Measurements from ENCODE around the gene LHPP. TPM values are rescaled to one million over a fixed set of nuclear protein-coding genes. Genes with fewer than 3 reads are reported as not detected.

The LHPP gene
- total RNA-seq, 4 donors from 2014 or later: 20.3 to 116 (median 22.4) TPM

- WGBS, 2 donors (ENCODE audit: low coverage in 1 of 2): 85 to 87% methylated on average over 9 to 26 of the region's 26 CpGs
Observed at GRCh38 chr10:124550293-124551034, 88.8 kb downstream of the LHPP start.

GRCh38 chr10:124551097-124551496 is 89.5 kb downstream of the LHPP start:
- H3K36me3 ChIP-seq: no peaks in the 10 kb centered on the region
- H3K4me1 ChIP-seq: no peaks in the 10 kb centered on the region
- 100% methylated on average over 1 to 9 of the region's 9 CpGs for WGBS, 2 donors (ENCODE audit: low coverage in 1 of 2)
- no peak for DNase-seq
- in situ Hi-C loops (cut with MboI; ENCODE audit: low pct_ligation_motif_present in 1 of 4, low pct_unique_long_range_greater_than_20kb in 1 of 4, low sequenced_read_pairs in 3 of 4) (no loop called here), intact Hi-C loops (cut with DNase I; ENCODE audit: low total_unique reads) (no loop called here)
- no peaks in the 10 kb centered on the region for H3K27me3 ChIP-seq
- H3K4me3 ChIP-seq: no peak overlapping the region
- H3K27ac ChIP-seq: no peak overlapping the region
- no peaks in the 10 kb centered on the region for H3K9me3 ChIP-seq
- TF ChIP-seq CTCF (IDR thresholded peaks at IDR 0.05): no peak
- TF ChIP-seq POLR2AphosphoS5 (IDR thresholded peaks at IDR 0.05): no peak
- no peak for TF ChIP-seq POLR2A (IDR thresholded peaks at IDR 0.05)
- no peak for TF ChIP-seq EP300 (IDR thresholded peaks at IDR 0.05; ENCODE audit: low read depth)

More at GRCh38 chr10:124550293-124551034, 88.8 kb downstream of the LHPP start:
- TF ChIP-seq CTCF (IDR thresholded peaks at IDR 0.05): no peak
- no peak for TF ChIP-seq POLR2AphosphoS5 (IDR thresholded peaks at IDR 0.05)
- no peak for TF ChIP-seq POLR2A (IDR thresholded peaks at IDR 0.05)
- TF ChIP-seq EP300 (IDR thresholded peaks at IDR 0.05; ENCODE audit: low read depth): no peak
- Histone ChIP-seq H3K4me1 (peaks cover 0 to 2% (median 0%) of the 10 kb centered on the region in 4 donors), H3K27ac (no peak overlapping the region), H3K9me3 (no peaks in the 10 kb centered on the region), H3K27me3 (no peaks in the 10 kb centered on the region), H3K36me3 (no peaks in the 10 kb centered on the region), H3K4me3 (no peak overlapping the region)
- intact Hi-C loops (cut with DNase I; ENCODE audit: low total_unique reads): no loop called here
- no peak for DNase-seq
- in situ Hi-C loops (cut with MboI; ENCODE audit: low pct_ligation_motif_present in 1 of 4, low pct_unique_long_range_greater_than_20kb in 1 of 4, low sequenced_read_pairs in 3 of 4): no loop called here

GRCh38 chr10:124551755-124552154 is 90.1 kb downstream of the LHPP start:
- Histone ChIP-seq H3K4me1 (no peaks in the 10 kb centered on the region), H3K4me3 (no peak overlapping the region), H3K9me3 (no peaks in the 10 kb centered on the region), H3K27ac (no peak overlapping the region), H3K27me3 (no peaks in the 10 kb centered on the region), H3K36me3 (no peaks in the 10 kb centered on the region)
- no peak for DNase-seq
- in situ Hi-C loops (cut with MboI; ENCODE audit: low pct_ligation_motif_present in 1 of 4, low pct_unique_long_range_greater_than_20kb in 1 of 4, low sequenced_read_pairs in 3 of 4) (no loop called here), intact Hi-C loops (cut with DNase I; ENCODE audit: low total_unique reads) (no loop called here)
- WGBS, 2 donors (ENCODE audit: low coverage in 1 of 2): 88% methylated on average over 11 of the region's 11 CpGs; no CpG with 5 or more reads in 1 of the 2 donors
- TF ChIP-seq EP300 (IDR thresholded peaks at IDR 0.05; ENCODE audit: low read depth): no peak
- TF ChIP-seq POLR2AphosphoS5 (IDR thresholded peaks at IDR 0.05): no peak

GRCh38 chr10:124552691-124553276 is 91.2 kb downstream of the LHPP start:
- H3K27ac ChIP-seq: no peak overlapping the region
- TF ChIP-seq EP300 (IDR thresholded peaks at IDR 0.05; ENCODE audit: low read depth) (no peak), POLR2AphosphoS5 (IDR thresholded peaks at IDR 0.05) (no peak), POLR2A (IDR thresholded peaks at IDR 0.05) (no peak), CTCF (IDR thresholded peaks at IDR 0.05) (no peak)
- intact Hi-C loops (cut with DNase I; ENCODE audit: low total_unique reads): no loop called here

More at GRCh38 chr10:124552691-124553276, 91.2 kb downstream of the LHPP start:
- DNase-seq: no peak
- Histone ChIP-seq H3K36me3 (no peaks in the 10 kb centered on the region), H3K27me3 (no peaks in the 10 kb centered on the region), H3K9me3 (no peaks in the 10 kb centered on the region), H3K4me3 (no peak overlapping the region), H3K4me1 (no peaks in the 10 kb centered on the region)
- WGBS, 2 donors (ENCODE audit: low coverage in 1 of 2): 67 to 94% methylated on average over 4 to 14 of the region's 14 CpGs
- in situ Hi-C loops (cut with MboI; ENCODE audit: low pct_ligation_motif_present in 1 of 4, low pct_unique_long_range_greater_than_20kb in 1 of 4, low sequenced_read_pairs in 3 of 4): no loop called here

Data from transverse colon (tissue), 4 donors.